Esophagus (tissue), 2 donors: Measurements from ENCODE around the gene ALOX12B. TPM values are rescaled to one million over a fixed set of nuclear protein-coding genes. Genes with fewer than 3 reads are reported as not detected.
A peak's percentile ranks its signal among the peaks of the same experiment; 100 is the strongest.

Source experiments
- H3K27ac ChIP-seq, 2 donors: one replicate each; pipeline ENCODE4 v1.5.1; 2013; ENCODE audit warnings: low read depth in 2 of 2, mild to moderate bottlenecking in 2 of 2, inconsistent platforms in 1 of 2, low read length in 1 of 2, moderate library complexity in 1 of 2
- H3K27me3 ChIP-seq, 2 donors: one replicate each; pipeline ENCODE4 v1.6.1; 2013; ENCODE audit warnings: low read length in 2 of 2, control low read depth in 1 of 2, mild to moderate bottlenecking in 1 of 2; ENCODE audit not compliant: insufficient read depth in 2 of 2, control insufficient read depth in 1 of 2
- H3K36me3 ChIP-seq, 2 donors: one replicate each; pipeline ENCODE4 v1.6.1; 2013; ENCODE audit warnings: low read length in 1 of 2; ENCODE audit not compliant: control insufficient read depth in 2 of 2, insufficient read depth in 2 of 2
- H3K4me1 ChIP-seq, 2 donors: one replicate each; pipeline ENCODE4 v1.6.1; 2013; ENCODE audit warnings: low read length in 1 of 2; ENCODE audit not compliant: control insufficient read depth in 2 of 2, insufficient read depth in 2 of 2
- H3K4me3 ChIP-seq, 2 donors: one replicate each; pipeline ENCODE4 v1.5.1; 2013; ENCODE audit warnings: low read length in 2 of 2, mild to moderate bottlenecking in 2 of 2, low read depth in 1 of 2, moderate library complexity in 1 of 2
- H3K9me3 ChIP-seq, 2 donors: one replicate each; pipeline ENCODE4 v1.6.1; 2013; ENCODE audit warnings: mild to moderate bottlenecking in 2 of 2, low read depth in 1 of 2, low read length in 1 of 2, moderate library complexity in 1 of 2; ENCODE audit not compliant: control insufficient read depth in 2 of 2, insufficient read depth in 1 of 2
- WGBS, 2 donors: extraction: QIAGEN DNeasy Blood & Tissue Kit; methylation state at CpG; one replicate each; pipeline ENCODE4 v1.1.7; 2013; 5-methylcytosine and 5-hydroxymethylcytosine counted together
- polyA plus RNA-seq, 2 donors: library from polyadenylated mRNA; stranded (reverse); fragments of 200-250 nt; gene quantifications; one replicate each; pipeline ENCODE4 v1.2.3, GENCODE V29; 2013
- donor health status: healthy with polysubstance abuse.
- donor health status: Bipolar disorder and iron deficiency.

Gene ALOX12B
- polyA plus RNA-seq, 2 donors, result 2.4 to 5.2 TPM

- H3K27ac ChIP-seq, result peak overlapping the region; percentile 81 to 93
- 0% methylated on average over 38 of the region's 38 CpGs for WGBS, 2 donors
- H3K27me3 ChIP-seq, result peaks cover 0 to 1% of the 10 kb centered on the region in 2 donors
- H3K4me3 ChIP-seq, result peak overlapping the region; percentile 50 to 60
- H3K9me3 ChIP-seq, result no peaks in the 10 kb centered on the region
- H3K4me1 ChIP-seq, result peaks cover 13 to 17% of the 10 kb centered on the region in 2 donors
- H3K36me3 ChIP-seq, result no peaks in the 10 kb centered on the region
These were observed 31.5 kb upstream of the ALOX12B start for GRCh38 chr17:8118769-8119580.

GRCh38 chr17:8117980-8118768, 30.7 kb upstream of the ALOX12B start, which contains the start of gene ALOXE3:
Gene ALOXE3 (minus strand): TSS chr17:8118514. CDS start chr17:8117990, 524 bp downstream.
- no peaks in the 10 kb centered on the region for H3K9me3 ChIP-seq
- WGBS, 2 donors, result 1 to 2% methylated on average over 33 of the region's 33 CpGs
- H3K4me3 ChIP-seq, result peak within 1 kb of the TSS; percentile 50 to 60
- H3K27me3 ChIP-seq, result peaks cover 0 to 2% of the 10 kb centered on the region in 2 donors
- peaks cover 9 to 12% of the 10 kb centered on the region in 2 donors for H3K4me1 ChIP-seq
- H3K36me3 ChIP-seq, result no peaks in the 10 kb centered on the region
- H3K27ac ChIP-seq, result peak within 1 kb of the TSS; percentile 81 to 93

DNA sequence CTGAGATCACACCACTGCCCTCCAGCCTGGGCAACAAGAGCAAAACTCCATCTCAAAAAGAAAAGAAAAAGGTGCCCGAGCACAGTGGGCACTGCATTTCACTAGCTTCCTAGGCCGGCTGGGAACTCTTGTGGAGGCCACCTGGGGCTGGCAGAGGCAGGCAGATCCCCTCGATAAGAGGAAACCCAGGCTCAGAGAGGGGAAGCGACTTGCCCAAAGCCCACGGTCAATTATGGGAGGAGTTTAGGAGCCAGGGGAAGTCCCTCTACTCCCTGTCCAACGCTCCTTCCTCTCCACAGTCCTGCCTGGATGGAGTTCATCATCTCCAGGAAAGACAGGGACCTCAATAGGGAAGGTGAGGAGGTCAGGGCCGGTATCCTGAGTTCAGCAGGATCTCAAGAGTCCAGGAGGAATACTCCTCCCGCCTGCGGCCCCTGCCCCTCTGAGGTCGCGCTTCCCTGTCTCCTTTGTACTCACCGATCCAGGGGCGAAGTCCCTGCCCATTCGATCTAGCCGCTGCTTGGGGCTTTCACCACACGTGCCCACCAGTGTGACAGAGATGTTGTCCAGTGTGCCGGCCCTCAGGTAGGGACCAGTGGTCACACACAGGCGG, 30.0 kb upstream of the ALOX12B start:
- no peaks in the 10 kb centered on the region for H3K36me3 ChIP-seq
- 13 to 14% methylated on average over 18 of the region's 18 CpGs for WGBS, 2 donors
- H3K9me3 ChIP-seq, result no peaks in the 10 kb centered on the region
- H3K4me1 ChIP-seq, result peaks cover 6 to 9% of the 10 kb centered on the region in 2 donors
- peaks cover 0 to 2% of the 10 kb centered on the region in 2 donors for H3K27me3 ChIP-seq
- H3K27ac ChIP-seq, result peak overlapping the region; percentile 81 to 93
- no peak overlapping the region for H3K4me3 ChIP-seq

- H3K4me1 ChIP-seq, result peaks cover 4 to 9% of the 10 kb centered on the region in 2 donors
- H3K27ac ChIP-seq, result no peak overlapping the region
- no peaks in the 10 kb centered on the region for H3K9me3 ChIP-seq
- H3K36me3 ChIP-seq, result no peaks in the 10 kb centered on the region
- no peak overlapping the region for H3K4me3 ChIP-seq
- 45 to 59% methylated on average over 18 of the region's 18 CpGs for WGBS, 2 donors
- peaks cover 0 to 2% of the 10 kb centered on the region in 2 donors for H3K27me3 ChIP-seq
These were observed 29.3 kb upstream of the ALOX12B start for GRCh38 chr17:8116776-8117175.

- Histone ChIP-seq H3K27me3 (peaks cover 0 to 2% of the 10 kb centered on the region in 2 donors), H3K36me3 (no peaks in the 10 kb centered on the region), H3K27ac (no peak overlapping the region), H3K4me3 (no peak overlapping the region), H3K9me3 (no peaks in the 10 kb centered on the region), H3K4me1 (peaks cover 0 to 4% of the 10 kb centered on the region in 2 donors)
- WGBS, 2 donors, result 94 to 98% methylated on average over 6 of the region's 6 CpGs
These were observed 23.4 kb upstream of the ALOX12B start for GRCh38 chr17:8110907-8111306.

DNA sequence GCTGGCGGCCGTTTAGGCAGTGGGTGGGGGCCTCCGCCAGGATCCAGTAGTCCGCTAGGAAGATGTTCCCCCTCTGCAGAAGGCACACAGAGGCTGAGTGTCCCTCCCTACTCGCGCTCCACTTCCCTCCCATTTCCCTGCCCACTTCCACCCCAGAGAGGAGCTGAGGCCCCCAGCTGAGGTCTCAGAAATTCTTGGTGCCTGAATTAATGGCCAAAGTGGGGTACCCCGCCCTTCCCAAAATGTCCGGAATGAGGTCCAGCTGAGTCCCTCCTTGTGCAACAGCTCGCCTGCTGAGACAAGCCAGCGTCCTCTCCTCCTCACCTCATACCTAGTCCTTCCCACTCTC, 22.9 kb upstream of the ALOX12B start:
- H3K9me3 ChIP-seq, result no peaks in the 10 kb centered on the region
- peaks cover 0 to 4% of the 10 kb centered on the region in 2 donors for H3K4me1 ChIP-seq
- peak overlapping the region in 1 of 2 donors; percentile 47 for H3K4me3 ChIP-seq
- H3K36me3 ChIP-seq, result no peaks in the 10 kb centered on the region
- H3K27ac ChIP-seq, result no peak overlapping the region
- 20 to 21% methylated on average over 9 to 10 of the region's 10 CpGs for WGBS, 2 donors
- peaks cover 0 to 2% of the 10 kb centered on the region in 2 donors for H3K27me3 ChIP-seq

DNA sequence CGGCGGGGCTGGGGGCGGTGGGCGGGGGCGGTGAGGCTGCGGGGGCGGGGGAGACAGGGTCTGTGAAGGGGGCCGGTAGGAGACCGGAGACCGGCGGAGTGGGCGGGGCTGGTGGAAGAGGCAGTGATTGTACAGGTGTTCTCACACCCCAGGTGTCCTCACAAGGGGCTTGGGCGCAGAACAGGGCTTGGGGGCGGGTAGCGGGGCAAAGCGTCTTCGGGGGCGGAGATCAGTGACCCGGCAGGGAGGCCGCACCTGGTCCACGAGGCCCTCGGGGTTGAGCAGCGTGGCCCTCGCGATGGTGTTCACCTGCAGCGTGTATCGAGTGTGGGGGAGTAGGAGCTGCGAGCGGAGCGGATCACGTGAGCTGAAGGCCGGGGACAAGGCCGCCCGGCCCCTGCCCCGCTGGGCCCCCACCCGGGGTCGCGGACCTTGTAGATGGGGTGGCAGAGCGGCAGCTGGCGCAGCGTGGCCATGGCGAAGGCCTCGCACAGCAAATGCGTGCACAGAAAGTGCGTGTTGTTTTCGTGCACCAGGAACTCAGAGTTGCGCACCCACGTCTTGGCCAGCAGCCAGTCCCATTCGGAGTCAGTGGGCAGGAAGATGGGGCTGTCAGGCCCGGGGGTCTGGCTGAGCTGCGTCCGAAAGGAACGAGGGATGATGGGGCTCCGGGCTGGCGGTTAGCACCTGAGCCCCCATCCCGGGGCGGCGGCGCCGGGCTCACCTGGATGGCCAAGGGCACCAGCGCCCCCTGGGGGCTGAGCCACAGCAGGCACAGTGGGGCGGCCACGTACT, 22.3 kb upstream of the ALOX12B start:
- Histone ChIP-seq H3K27ac (no peak overlapping the region), H3K4me1 (peaks cover 0 to 4% of the 10 kb centered on the region in 2 donors), H3K4me3 (peak overlapping the region; percentile 44 to 47), H3K36me3 (no peaks in the 10 kb centered on the region), H3K27me3 (peaks cover 0 to 2% of the 10 kb centered on the region in 2 donors), H3K9me3 (no peaks in the 10 kb centered on the region)
- 9 to 12% methylated on average over 63 of the region's 63 CpGs for WGBS, 2 donors

DNA sequence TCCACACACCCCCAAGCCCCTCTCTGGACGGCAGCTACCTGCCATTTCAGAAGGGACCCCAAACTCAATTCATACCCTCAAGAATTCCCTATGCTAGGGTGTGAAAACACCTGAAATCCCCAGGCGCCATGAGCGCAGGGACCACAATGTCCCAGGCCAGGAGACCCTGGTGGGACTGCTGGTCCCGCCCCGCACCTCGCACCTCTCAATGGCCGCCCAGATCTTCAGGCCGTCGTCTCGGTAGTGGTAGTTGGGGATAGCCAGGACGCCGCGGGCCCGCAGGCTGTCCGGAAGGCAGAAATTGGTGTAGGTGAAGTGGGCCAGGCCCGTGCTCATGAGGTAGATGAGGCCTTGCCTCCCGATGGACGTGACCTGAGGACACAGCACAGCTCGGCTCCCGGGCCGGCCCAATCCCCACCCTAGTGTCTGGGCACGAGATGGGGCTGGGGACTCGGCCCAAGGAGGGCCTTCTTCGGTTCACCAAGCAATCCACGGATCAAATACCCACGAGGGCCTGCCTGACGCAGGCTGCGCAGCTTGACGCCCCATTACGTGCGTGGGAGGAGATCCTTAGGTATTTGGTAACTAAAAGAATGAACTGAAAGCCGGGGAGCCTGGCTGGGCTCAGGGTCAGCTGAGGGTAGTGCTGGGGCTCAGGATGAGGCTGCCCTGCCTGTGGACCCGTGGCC, 21.6 kb upstream of the ALOX12B start:
- Histone ChIP-seq H3K4me3 (no peak overlapping the region), H3K4me1 (peaks cover 0 to 6% of the 10 kb centered on the region in 2 donors), H3K9me3 (no peaks in the 10 kb centered on the region), H3K27me3 (peaks cover 0 to 2% of the 10 kb centered on the region in 2 donors), H3K27ac (no peak overlapping the region), H3K36me3 (no peaks in the 10 kb centered on the region)
- WGBS, 2 donors, result 85% methylated on average over 33 of the region's 33 CpGs
